ENCODE measurements around the gene NFIC. TPM values are rescaled to one million over a fixed set of nuclear protein-coding genes. Genes with fewer than 3 reads are reported as not detected.
A peak's percentile ranks its signal among the peaks of the same experiment; 100 is the strongest.

Gene NFIC
- total RNA-seq, 1 donor from 2014 or later, result 1.2 TPM

GRCh38 chr19:3478409-3479176 is 112.2 kb downstream of the NFIC start:
- no peak for DNase-seq (ENCODE audit: low spot score in 2 of 2)
- no peak for FAIRE-seq

- FAIRE-seq (no peak), DNase-seq (ENCODE audit: low spot score in 2 of 2) (no peak)
Measured at GRCh38 chr19:3479177-3479833, 112.9 kb downstream of the NFIC start.

GRCh38 chr19:3479834-3480215 is 113.4 kb downstream of the NFIC start:
- FAIRE-seq (no peak), DNase-seq (ENCODE audit: low spot score in 2 of 2) (no peak)

DNA sequence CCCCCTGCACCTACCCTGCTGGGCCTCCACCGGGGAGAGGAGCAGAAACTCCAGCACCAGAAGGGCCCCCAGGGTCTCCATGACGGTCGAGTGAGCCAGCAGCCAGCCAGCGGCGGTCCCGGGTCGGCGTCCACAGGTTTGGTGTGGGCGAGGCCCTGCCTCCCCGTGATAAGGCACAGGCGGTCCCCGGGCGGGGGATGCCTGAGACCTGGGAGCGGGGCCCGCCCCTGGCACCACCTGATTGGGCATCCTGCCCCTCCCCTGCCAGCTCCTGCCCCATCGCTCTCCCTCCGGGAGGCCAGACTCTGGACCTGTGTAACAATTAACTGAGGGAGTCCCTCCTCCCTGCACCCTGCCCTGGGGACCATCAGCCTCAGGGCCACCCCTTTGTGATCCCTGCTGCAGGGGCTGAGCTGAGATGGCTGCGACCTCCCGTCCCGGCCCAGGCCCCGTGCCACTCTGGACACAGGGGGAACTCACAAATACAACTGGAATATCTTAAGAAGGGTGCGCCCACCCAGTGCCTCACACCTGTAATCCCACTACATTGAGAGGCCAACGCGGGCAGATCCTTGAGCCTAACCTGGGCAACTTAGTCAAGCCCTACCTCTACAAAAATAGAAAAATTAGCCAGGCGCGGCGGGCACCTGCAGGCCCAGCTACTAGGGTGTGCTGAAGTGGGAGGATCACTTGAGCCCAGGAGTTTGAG is 114.2 kb downstream of the NFIC start, which contains the start of gene SMIM24:
Gene SMIM24 (minus strand): TSS at position 143 of the 709 bp plus-strand sequence. CDS start 62 bp downstream, at position 81.
- FAIRE-seq, result no peak

GRCh38 chr19:3481241-3482090 is 115.1 kb downstream of the NFIC start:
- FAIRE-seq (no peak), DNase-seq (ENCODE audit: low spot score in 2 of 2) (no peak)

More for the DNA sequence above, 114.2 kb downstream of the NFIC start, which contains the start of gene SMIM24:
- DNase-seq (ENCODE audit: low spot score in 2 of 2), result no peak

DNA sequence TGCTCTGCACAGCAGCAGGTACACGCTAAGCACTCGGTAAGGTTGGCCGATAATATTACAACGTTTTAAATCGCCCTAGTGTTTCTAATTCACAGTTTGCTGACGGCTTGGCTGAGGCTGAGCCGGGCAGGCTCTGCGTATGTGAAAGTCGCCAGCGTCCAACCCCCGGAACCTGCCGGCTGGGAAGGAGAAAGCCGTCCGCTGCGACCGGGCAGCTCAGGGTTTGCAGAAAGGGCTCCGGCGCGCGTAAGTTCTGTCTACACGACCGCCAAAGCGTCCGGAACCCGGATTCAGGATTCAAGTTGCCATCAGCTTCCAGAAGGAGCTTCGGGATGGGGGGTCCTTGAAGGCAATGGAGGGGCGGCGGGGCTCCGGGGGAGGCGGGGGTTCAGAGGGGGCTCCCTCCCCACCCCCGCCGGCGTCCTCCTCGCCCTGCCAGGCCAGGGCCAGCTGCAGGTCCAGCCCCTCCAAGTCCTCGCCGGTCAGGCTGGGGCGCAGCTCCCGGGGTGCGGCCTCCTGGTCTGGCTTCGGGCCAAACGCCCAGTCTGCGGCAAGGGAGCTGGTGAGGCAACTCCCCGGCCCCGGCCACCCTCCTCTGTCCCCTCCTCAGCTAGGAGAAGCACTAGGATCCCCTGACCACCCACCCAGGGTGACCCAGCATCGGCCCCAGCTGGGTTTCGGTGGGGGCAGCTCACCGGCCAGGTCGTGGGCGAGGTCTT is 116.3 kb downstream of the NFIC start:
- DNase-seq (ENCODE audit: low spot score in 2 of 2) (no peak), FAIRE-seq (no peak)

GRCh38 chr19:3483226-3483628 is 116.8 kb downstream of the NFIC start, which contains the start of gene SMIM44:
SMIM44 (minus strand) TSS chr19:3483441; CDS start chr19:3483403, 38 bp downstream.
- FAIRE-seq (no peak), DNase-seq (ENCODE audit: low spot score in 2 of 2) (no peak)

GRCh38 chr19:3491396-3492119 is 125.2 kb downstream of the NFIC start:
- no peak for FAIRE-seq
- no peak for DNase-seq (ENCODE audit: low spot score in 2 of 2)

GRCh38 chr19:3492131-3492839 is 125.9 kb downstream of the NFIC start:
- FAIRE-seq (no peak), DNase-seq (ENCODE audit: low spot score in 2 of 2) (no peak)

DNA sequence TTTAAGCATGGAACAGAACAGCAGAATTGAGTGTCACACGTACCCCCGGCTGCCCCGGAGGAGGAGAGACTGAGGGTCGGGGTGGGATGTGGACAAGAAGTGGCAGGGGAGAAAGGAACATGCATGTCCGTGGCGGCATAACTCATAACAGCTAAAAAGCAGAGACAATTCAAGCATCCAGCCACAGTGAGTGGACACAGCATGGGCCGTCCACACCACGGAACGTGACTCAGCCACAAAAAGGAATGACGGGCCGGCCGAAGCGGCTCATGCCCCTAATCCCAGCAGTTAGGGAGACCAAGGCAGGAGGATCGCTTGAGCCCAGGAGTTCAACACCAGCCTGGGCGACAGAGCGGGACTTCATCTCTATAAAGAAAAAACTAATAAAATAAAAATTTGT is 126.5 kb downstream of the NFIC start:
- DNase-seq (ENCODE audit: low spot score in 2 of 2) (no peak), FAIRE-seq (no peak)

DNA sequence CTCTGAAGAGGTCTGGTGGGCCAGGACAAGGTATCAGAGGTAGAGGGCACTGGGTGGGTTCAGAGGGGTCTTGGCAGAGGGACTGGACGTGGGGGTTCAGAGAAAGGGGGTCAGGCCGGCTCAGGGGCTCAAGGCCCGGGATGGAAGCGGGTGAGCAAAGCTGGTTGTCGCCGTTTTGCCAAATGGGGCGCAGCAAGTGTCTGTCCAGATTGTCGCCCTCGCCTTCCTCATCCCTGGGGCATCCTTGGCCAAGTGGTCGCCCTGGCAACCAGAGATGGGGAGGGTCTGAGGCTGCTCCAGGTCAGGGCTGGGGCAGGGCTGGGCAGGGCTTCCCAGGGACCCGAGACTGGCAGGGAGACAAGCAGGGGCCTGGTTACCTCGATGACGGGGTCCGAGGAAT is 127.3 kb downstream of the NFIC start:
- DNase-seq (ENCODE audit: low spot score in 2 of 2) (no peak), FAIRE-seq (no peak)

- FAIRE-seq, result peak; percentile 78
- DNase-seq (ENCODE audit: low spot score in 2 of 2), result peak; percentile 90 to 99
Measured at GRCh38 chr19:3494051-3494450, 127.7 kb downstream of the NFIC start.

DNA sequence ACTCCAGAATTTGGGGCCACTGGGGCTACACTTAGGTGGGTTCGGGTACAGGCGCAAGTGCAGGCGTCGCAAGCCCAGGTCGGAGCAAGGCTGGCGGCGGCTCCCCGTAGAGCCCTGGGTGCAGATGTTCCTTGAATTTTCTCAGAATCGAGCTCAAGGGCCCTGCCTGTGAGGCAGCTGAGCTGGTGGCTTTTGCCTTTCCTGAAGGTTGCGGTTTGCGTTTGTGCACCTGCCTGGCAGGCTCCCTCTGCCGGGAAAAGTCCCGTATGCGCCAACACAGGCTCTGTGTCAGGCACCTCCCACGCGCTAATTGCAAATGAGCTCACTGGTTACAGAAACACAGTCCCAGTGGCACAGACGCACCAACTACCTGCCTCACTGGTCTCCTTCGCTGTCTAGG is 128.2 kb downstream of the NFIC start:
- no peak for DNase-seq (ENCODE audit: low spot score in 2 of 2)
- no peak for FAIRE-seq

DNA sequence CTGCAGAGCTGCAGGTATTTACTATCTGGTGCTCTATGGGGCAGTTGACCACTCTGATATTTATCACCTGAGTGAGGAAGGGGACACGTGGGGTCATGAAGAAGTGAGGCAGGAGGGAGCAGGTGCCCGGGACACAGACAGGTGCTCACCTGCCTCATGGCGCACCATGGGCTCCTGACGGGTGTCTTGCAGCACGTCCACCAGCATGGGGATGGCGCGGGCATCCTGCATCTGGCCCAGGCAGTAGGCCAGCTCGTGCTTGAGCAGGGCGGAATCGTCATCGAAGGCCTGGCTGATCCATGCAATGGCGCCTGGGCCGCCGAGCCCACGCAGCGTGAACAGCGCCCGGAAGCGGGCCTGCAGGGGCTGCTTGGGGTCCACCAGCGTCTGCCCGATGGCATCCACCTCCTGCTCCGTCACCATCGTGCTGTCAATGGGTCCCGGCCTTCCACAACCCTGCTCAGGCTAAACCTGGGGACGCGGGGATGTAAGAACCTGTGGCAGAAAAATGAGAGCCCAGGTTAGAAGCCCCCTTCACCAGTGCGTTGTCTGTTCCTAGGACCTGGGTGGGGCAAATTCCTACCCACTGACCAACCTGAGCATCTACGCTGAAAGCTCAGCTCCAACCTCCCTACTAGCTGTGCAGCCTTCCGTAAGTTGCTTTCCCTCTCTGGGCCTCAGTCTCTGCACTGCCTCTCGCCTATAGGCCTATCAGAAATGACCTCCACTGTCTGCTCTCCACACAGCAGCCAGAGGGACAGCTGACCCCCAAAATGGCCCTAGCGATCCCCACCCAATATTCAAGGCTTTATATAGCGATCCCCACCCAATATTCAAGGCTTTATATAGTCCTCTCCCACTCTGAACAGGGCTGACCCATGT is 130.2 kb downstream of the NFIC start:
- FAIRE-seq, result no peak

GRCh38 chr19:3497757-3498520 is 131.6 kb downstream of the NFIC start:
- DNase-seq (ENCODE audit: low spot score in 2 of 2) (no peak), FAIRE-seq (no peak)

More for the DNA sequence above, 130.2 kb downstream of the NFIC start:
- DNase-seq (ENCODE audit: low spot score in 2 of 2), result no peak

DNA sequence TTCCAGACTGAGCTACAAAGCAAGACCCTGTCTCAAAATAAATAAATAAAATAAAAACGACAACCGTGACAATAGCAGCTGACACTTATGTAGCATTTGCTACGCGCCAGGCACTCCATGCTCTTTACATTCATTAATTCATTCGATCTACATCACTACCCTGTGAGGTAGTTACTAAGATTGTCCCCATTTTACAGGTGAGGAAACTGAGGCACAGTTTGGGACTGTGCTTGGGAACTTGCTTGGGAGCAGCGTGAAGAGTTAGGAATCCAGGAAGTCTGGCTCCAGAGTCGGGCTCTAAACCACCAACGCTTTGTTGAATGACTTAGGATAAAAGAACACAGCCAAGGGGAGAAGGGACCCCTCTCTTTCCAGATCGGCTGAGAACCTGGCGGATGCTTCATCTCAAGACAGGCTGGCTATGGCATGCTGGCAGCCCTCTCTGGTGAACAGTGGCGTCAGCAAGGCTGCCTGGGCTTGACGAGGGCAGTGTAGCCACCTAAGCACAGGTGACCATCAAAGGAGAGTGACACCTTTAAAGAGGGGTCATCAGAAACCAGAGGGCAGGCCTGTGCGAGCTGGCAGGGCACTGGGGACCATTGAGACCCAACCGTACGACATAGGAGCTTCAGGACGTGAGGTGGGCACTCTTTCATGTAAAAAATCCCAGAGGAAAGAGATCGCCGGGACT is 133.5 kb downstream of the NFIC start:
- FAIRE-seq (no peak), DNase-seq (ENCODE audit: low spot score in 2 of 2) (no peak)

All from frontal cortex (tissue), 4 donors.